GM21423 (cell line): ENCODE data around the gene CEP41.

Experiments
- ATAC-seq: cut with Tn5 transposase; IDR thresholded peaks from one replicate; pipeline ENCODE4 v1.9.1; 2021; ENCODE audit warnings: mild to moderate bottlenecking, moderate library complexity; ENCODE audit not compliant: unreplicated experiment

The CEP41 gene

GRCh38 chr7:130440527-130441365 is at the start of gene CEP41:
Gene CEP41, minus strand, starts transcription at chr7:130441016. Its CDS starts 50 bp downstream, at chr7:130440966.
- peak; percentile 99 for ATAC-seq

GRCh38 chr7:130490311-130490791 is 49.5 kb upstream of the CEP41 start:
- no peak for ATAC-seq

- no peak for ATAC-seq
These were observed 48.5 kb upstream of the CEP41 start for GRCh38 chr7:130489140-130489983.

GRCh38 chr7:130488392-130489139 is 47.8 kb upstream of the CEP41 start:
- ATAC-seq: no peak

GRCh38 chr7:130486954-130487436 is 46.2 kb upstream of the CEP41 start:
- ATAC-seq: no peak

GRCh38 chr7:130486114-130486953 is 45.5 kb upstream of the CEP41 start:
- ATAC-seq: no peak

GRCh38 chr7:130485734-130486113 is 44.9 kb upstream of the CEP41 start:
- no peak for ATAC-seq

- no peak for ATAC-seq
These were observed 42.2 kb upstream of the CEP41 start for GRCh38 chr7:130483031-130483430.

- ATAC-seq: no peak
These were observed 41.1 kb upstream of the CEP41 start for GRCh38 chr7:130481898-130482297.

- no peak for ATAC-seq
These were observed 39.0 kb upstream of the CEP41 start for GRCh38 chr7:130479716-130480400.

GRCh38 chr7:130478991-130479390 is 38.2 kb upstream of the CEP41 start:
- no peak for ATAC-seq

GRCh38 chr7:130476297-130477150 is 35.7 kb upstream of the CEP41 start:
- ATAC-seq: peak; percentile 80

- no peak for ATAC-seq
These were observed 35.0 kb upstream of the CEP41 start for GRCh38 chr7:130475776-130476175.

GRCh38 chr7:130473876-130474275 is 33.1 kb upstream of the CEP41 start:
- no peak for ATAC-seq

GRCh38 chr7:130473289-130473688 is 32.5 kb upstream of the CEP41 start:
- ATAC-seq: no peak

GRCh38 chr7:130471974-130472373 is 31.2 kb upstream of the CEP41 start:
- ATAC-seq: no peak

GRCh38 chr7:130468612-130469011 is 27.8 kb upstream of the CEP41 start:
- ATAC-seq: no peak
